Tibial artery (tissue), 4 donors: ENCODE results near the gene MCEE.

Experiments
- DNase-seq, 2 donors: peaks; one replicate each; pipeline ENCODE4 v3.0.0-alpha.2; 2019
- H3K27ac ChIP-seq, 2 donors: fragments of 200-600 bp; sonication (generic) in 1 of 2; 1 replicate in 1 of 2; 2 replicates in 1 of 2; pipeline ENCODE4 v1.5.1; 2018 to 2019; ENCODE audit warnings: mild to moderate bottlenecking in 1 of 2
- H3K27me3 ChIP-seq, 2 donors: fragments of 200-600 bp; sonication (generic) in 1 of 2; one replicate each; pipeline versions ENCODE4 v1.5.1 to v1.6.0; 2016 to 2019
- H3K36me3 ChIP-seq, 3 donors: fragments of 200-600 bp; sonication (generic) in 2 of 3; one replicate each; pipeline ENCODE4 v1.5.1; 2016 to 2019; ENCODE audit warnings: mild to moderate bottlenecking in 2 of 3
- H3K4me1 ChIP-seq, 4 donors: fragments of 200-600 bp; sonication (generic) in 2 of 4; 1 replicate in 3 of 4; 2 replicates in 1 of 4; pipeline ENCODE4 v1.5.1; 2016 to 2019
- H3K4me3 ChIP-seq, 2 donors: fragments of 200-600 bp; sonication (generic) in 1 of 2; 1 replicate in 1 of 2; 2 replicates in 1 of 2; pipeline ENCODE4 v1.5.1; 2018 to 2019; ENCODE audit warnings: mild to moderate bottlenecking in 2 of 2
- H3K9me3 ChIP-seq, 3 donors: fragments of 200-600 bp; sonication (generic) in 1 of 3; one replicate each; pipeline ENCODE4 v1.5.1; 2016 to 2019
- CTCF ChIP-seq, 2 experiments: fragments of 200-600 bp in 1 of 2; fragments of 450-650 bp in 1 of 2; IDR thresholded peaks; one replicate each; pipeline ENCODE4 v1.5.1; 2017 to 2019; ENCODE audit warnings: antibody characterized with exemption in 2 of 2, mild to moderate bottlenecking in 1 of 2, moderate library complexity in 1 of 2
- intact Hi-C: fragments of 100-400 bp; cut with DNase I; formaldehyde crosslinking; loops from one replicate; pipeline ENCODE4 v1.15.0; 2023; ENCODE audit warnings: low total_unique reads

MCEE gene

GRCh38 chr2:71060211-71060610, 69.8 kb downstream of the MCEE start:
- no peak for TF ChIP-seq CTCF (IDR thresholded peaks at IDR 0.05)
- Histone ChIP-seq H3K4me3 (no peak overlapping the region), H3K27me3 (peaks cover 0 to 23% of the 10 kb centered on the region in 2 donors), H3K36me3 (no peaks in the 10 kb centered on the region), H3K27ac (no peak overlapping the region), H3K9me3 (no peaks in the 10 kb centered on the region), H3K4me1 (no peaks in the 10 kb centered on the region)
- DNase-seq: no peak
- intact Hi-C loops: no loop called here
